C4-2B (cell line): Measurements from ENCODE around the gene CEP57L1.
"Not testable (repeated sequence)": the region's sequence is repeated elsewhere in the genome, so short reads cannot be mapped to it uniquely, and the experiment has no call there.

Experiments
- H3K27ac ChIP-seq: fragments of 450-650 bp; 2 replicates; pipeline ENCODE4 v1.5.1; 2017
- CTCF ChIP-seq: fragments of 450-650 bp; conservative IDR thresholded peaks from 2 replicates; pipeline ENCODE4 v1.5.1; 2017; ENCODE audit warnings: mild to moderate bottlenecking
- ZFX ChIP-seq: fragments of 450-650 bp; IDR thresholded peaks from 2 replicates; pipeline ENCODE4 v1.6.1; 2017

Gene CEP57L1

DNA sequence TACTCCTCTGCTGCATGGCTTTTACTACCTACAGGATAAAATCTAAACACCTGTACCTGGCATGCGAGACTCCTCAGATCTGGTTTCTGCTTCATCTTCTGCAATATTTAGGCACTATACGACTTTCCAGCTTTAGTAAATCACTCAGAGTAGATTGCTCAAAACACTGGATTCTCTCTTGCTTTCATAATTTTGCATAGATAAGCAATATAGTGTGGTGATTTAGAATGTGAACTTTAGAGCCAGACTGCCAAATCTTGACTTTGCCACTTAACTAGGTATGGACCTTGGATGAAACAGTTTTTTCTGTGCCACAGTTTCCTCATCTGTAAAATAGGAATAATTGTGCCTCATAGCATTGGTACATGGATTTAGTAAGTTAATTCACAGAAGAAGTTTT, 28.9 kb downstream of the CEP57L1 start:
- H3K27ac ChIP-seq = no peak overlapping the region
- TF ChIP-seq ZFX (no peak), CTCF (no peak)

GRCh38 chr6:109125504-109125903, 30.2 kb downstream of the CEP57L1 start:
- H3K27ac ChIP-seq = no peak overlapping the region
- no peak for TF ChIP-seq ZFX
- no peak for TF ChIP-seq CTCF

- H3K27ac ChIP-seq = no peak overlapping the region
- TF ChIP-seq CTCF = no peak
- TF ChIP-seq ZFX = no peak
These were observed 34.8 kb downstream of the CEP57L1 start for GRCh38 chr6:109130065-109130464.

DNA sequence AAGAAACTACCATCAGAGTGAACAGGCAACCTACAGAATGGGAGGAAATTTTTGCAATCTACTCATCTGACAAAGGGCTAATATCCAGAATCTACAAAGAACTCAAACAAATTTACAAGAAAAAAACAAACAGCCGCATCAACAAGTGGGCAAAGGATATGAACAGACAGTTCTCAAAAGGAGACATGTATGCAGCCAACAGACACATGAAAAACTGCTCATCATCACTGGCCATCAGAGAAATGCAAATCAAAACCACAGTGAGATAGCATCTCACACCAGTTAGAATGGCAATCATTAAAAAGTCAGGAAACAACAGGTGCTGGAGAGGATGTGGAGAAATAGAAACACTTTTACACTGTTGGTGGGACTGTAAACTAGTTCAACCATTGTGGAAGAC, 40.3 kb downstream of the CEP57L1 start:
- not testable (repeated sequence) for H3K27ac ChIP-seq

DNA sequence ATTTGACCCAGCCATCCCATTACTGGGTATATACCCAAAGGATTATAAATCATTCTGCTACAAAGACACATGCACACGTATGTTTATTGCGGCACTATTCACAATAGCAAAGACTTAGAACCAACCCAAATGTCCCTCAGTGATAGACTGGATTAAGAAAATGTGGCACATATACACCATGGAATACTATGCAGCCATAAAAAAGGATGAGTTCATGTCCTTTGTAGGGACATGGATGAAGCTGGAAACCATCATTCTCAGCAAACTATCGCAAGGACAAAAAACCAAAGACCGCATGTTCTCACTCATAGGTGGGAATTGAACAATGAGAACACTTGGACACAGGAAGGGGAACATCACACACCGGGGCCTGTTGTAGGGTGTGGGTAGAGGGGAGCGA, 40.7 kb downstream of the CEP57L1 start:
- H3K27ac ChIP-seq = not testable (repeated sequence)

DNA sequence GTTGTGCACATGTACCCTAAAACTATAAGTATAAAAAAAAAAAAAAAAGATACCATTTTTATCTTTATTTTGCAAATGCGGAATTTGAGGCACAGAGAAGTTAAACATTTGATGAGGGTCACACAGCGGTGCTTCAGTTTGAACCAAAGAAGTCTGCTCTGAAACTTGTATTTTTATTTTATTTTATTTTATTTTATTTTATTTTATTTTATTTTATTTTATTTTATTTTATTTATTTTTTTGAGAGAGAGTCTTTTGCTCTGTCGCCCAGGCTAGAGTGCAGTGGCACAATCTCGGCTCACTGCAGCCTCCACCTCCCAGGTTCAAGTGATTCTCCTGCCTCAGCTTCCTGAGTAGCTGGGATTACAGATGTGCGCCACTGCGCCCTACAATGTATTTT, 41.2 kb downstream of the CEP57L1 start:
- H3K27ac ChIP-seq = not testable (repeated sequence)

- TF ChIP-seq ZFX (no peak), CTCF (no peak)
- no peak overlapping the region for H3K27ac ChIP-seq
These were observed 43.8 kb downstream of the CEP57L1 start for GRCh38 chr6:109139109-109139508.

- H3K27ac ChIP-seq = not testable (repeated sequence)
These were observed 46.8 kb downstream of the CEP57L1 start for GRCh38 chr6:109142067-109142466.

GRCh38 chr6:109143191-109143590, 47.9 kb downstream of the CEP57L1 start:
- no peak for TF ChIP-seq ZFX
- no peak for TF ChIP-seq CTCF
- H3K27ac ChIP-seq = no peak overlapping the region

GRCh38 chr6:109148251-109148650, 52.9 kb downstream of the CEP57L1 start:
- not testable (repeated sequence) for H3K27ac ChIP-seq

- H3K27ac ChIP-seq = not testable (repeated sequence)
These were observed 53.4 kb downstream of the CEP57L1 start for GRCh38 chr6:109148716-109149115.
